ENCODE data around the gene ZGLP1.

ZGLP1 gene

DNA sequence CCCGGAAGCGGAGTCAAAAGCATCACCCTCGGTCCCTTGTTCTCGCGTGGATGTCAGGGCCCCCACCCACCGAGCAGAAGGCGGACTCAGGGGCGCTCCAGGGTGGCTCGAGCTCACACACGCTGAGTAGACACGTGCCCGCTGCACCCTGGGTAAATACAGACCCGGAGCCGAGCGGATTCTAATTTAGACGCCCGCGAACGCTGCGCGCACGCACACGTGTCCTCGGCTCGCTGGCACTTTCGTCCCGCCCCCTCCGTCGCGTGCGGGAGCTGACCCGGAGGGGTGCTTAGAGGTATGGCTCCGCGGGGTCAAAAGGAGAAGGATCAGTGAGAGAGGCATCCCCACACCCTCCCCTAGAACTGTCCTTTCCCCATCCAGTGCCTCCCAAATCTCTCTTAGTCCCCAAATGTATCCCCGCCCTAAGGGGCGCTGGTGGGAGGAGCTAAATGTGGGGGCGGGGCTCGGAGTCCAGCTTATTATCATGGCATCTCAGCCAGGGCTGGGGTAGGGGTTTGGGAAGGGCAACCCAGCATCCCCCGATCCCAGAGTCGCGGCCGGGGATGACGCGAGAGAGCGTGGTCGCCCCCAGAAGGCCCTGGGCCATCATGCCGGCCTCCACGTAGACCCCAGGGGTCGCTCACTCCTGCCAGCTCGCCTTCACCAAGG lies 20.3 kb downstream of the ZGLP1 start:
- peak; percentile 57 for DNase-seq
- TF ChIP-seq CTCF (IDR thresholded peaks at IDR 0.05; ENCODE audit: low read depth, low read length) = no peak
- Histone ChIP-seq H3K4me3 (ENCODE audit: low read depth, low read length) (peak overlapping the region; percentile 23), H3K27me3 (peaks cover 69% of the 10 kb centered on the region), H3K9me3 (no peaks in the 10 kb centered on the region; the same call in 1 of the 2 replicates), H3K4me1 (no peaks in the 10 kb centered on the region), H3K36me3 (no peaks in the 10 kb centered on the region)

DNA sequence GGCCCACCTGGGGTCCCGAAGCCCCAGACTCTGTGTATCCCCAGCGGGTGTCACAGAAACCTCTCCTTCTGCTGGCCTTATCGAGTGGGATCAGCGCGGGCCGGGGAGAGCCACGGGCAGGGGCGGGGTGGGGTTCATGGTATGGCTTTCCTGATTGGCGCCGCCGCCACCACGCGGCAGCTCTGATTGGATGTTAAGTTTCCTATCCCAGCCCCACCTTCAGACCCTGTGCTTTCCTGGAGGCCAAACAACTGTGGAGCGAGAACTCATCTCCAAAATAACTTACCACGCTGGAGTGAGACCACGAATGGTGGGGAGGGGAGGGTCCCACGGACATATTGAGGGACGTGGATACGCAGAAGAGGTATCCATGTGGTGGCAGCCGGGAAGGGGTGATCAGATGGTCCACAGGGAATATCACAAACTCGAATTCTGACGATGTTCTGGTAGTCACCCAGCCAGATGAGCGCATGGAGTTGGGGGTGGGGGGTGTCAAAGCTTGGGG lies 20.9 kb downstream of the ZGLP1 start:
- no peaks in the 10 kb centered on the region for H3K36me3 ChIP-seq
- no peak for TF ChIP-seq CTCF (IDR thresholded peaks at IDR 0.05; ENCODE audit: low read depth, low read length)
- H3K4me3 ChIP-seq (ENCODE audit: low read depth, low read length) = no peak overlapping the region
- H3K4me1 ChIP-seq = no peaks in the 10 kb centered on the region
- H3K9me3 ChIP-seq = no peaks in the 10 kb centered on the region; the same call in 1 of the 2 replicates
- DNase-seq = peak; percentile 48
- peaks cover 63% of the 10 kb centered on the region for H3K27me3 ChIP-seq

DNA sequence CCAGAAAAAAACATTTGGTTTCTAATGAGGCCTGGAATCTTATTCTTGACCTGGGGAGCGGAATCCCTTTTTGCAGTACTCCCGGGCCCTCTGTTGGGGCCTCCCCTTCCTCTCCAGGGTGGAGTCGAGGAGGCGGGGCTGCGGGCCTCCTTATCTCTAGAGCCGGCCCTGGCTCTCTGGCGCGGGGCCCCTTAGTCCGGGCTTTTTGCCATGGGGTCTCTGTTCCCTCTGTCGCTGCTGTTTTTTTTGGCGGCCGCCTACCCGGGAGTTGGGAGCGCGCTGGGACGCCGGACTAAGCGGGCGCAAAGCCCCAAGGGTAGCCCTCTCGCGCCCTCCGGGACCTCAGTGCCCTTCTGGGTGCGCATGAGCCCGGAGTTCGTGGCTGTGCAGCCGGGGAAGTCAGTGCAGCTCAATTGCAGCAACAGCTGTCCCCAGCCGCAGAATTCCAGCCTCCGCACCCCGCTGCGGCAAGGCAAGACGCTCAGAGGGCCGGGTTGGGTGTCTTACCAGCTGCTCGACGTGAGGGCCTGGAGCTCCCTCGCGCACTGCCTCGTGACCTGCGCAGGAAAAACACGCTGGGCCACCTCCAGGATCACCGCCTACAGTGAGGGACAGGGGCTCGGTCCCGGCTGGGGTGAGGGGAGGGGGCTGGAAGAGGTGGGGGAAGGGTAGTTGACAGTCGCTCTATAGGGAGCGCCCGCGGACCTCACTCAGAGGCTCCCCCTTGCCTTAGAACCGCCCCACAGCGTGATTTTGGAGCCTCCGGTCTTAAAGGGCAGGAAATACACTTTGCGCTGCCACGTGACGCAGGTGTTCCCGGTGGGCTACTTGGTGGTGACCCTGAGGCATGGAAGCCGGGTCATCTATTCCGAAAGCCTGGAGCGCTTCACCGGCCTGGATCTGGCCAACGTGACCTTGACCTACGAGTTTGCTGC lies 22.5 kb downstream of the ZGLP1 start, which contains the start of gene ICAM4:
Gene ICAM4, plus strand, starts transcription at position 153 of the 935 bp plus-strand sequence. Its CDS starts 58 bp downstream, at position 211.
- TF ChIP-seq CTCF (IDR thresholded peaks at IDR 0.05; ENCODE audit: low read depth, low read length) = no peak
- Histone ChIP-seq H3K27me3 (peaks cover 46% of the 10 kb centered on the region), H3K4me3 (ENCODE audit: low read depth, low read length) (peak within 1 kb of the TSS; percentile 42), H3K4me1 (no peaks in the 10 kb centered on the region), H3K36me3 (no peaks in the 10 kb centered on the region), H3K9me3 (no peaks in the 10 kb centered on the region)
- peak; percentile 75 for DNase-seq

DNA sequence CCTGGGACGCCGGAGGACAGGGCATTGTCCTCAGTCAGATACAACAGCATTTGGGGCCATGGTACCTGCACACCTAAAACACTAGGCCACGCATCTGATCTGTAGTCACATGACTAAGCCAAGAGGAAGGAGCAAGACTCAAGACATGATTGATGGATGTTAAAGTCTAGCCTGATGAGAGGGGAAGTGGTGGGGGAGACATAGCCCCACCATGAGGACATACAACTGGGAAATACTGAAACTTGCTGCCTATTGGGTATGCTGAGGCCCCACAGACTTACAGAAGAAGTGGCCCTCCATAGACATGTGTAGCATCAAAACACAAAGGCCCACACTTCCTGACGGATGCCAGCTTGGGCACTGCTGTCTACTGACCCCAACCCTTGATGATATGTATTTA lies 24.2 kb downstream of the ZGLP1 start:
- no peak overlapping the region for H3K4me3 ChIP-seq (ENCODE audit: low read depth, low read length)
- H3K27me3 ChIP-seq = peaks cover 29% of the 10 kb centered on the region
- no peaks in the 10 kb centered on the region for H3K36me3 ChIP-seq
- TF ChIP-seq CTCF (IDR thresholded peaks at IDR 0.05; ENCODE audit: low read depth, low read length) = no peak
- DNase-seq = no peak
- H3K4me1 ChIP-seq = no peaks in the 10 kb centered on the region
- no peaks in the 10 kb centered on the region for H3K9me3 ChIP-seq

DNA sequence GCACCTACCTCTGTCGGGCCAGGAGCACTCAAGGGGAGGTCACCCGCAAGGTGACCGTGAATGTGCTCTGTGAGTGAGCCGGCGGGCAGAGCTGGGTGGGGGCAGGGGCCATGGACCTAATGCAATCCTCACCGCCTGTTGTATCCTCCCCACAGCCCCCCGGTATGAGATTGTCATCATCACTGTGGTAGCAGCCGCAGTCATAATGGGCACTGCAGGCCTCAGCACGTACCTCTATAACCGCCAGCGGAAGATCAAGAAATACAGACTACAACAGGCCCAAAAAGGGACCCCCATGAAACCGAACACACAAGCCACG lies 24.7 kb downstream of the ZGLP1 start:
- DNase-seq = no peak
- H3K4me3 ChIP-seq (ENCODE audit: low read depth, low read length) = no peak overlapping the region
- H3K36me3 ChIP-seq = no peaks in the 10 kb centered on the region
- peaks cover 25% of the 10 kb centered on the region for H3K27me3 ChIP-seq
- no peaks in the 10 kb centered on the region for H3K4me1 ChIP-seq
- no peaks in the 10 kb centered on the region for H3K9me3 ChIP-seq
- no peak for TF ChIP-seq CTCF (IDR thresholded peaks at IDR 0.05; ENCODE audit: low read depth, low read length)
